Adipocyte (in vitro differentiated cells): ENCODE measurements around the gene RBMS1.

Experiments
- DNase-seq: peaks from one replicate; pipeline ENCODE4 v3.0.0-alpha.2; 2015; ENCODE audit warnings: low read depth
- H3K27me3 ChIP-seq: replicated peaks from 2 replicates; pipeline ENCODE4 v1.7.0; 2013; ENCODE audit warnings: mild to moderate bottlenecking, low read length, moderate library complexity; ENCODE audit not compliant: control insufficient read depth, insufficient read depth
- H3K36me3 ChIP-seq: 2 replicates; pipeline ENCODE4 v1.7.0; 2013; ENCODE audit warnings: low read length, mild to moderate bottlenecking, moderate library complexity; ENCODE audit not compliant: control insufficient read depth, insufficient read depth, severe bottlenecking
- H3K4me1 ChIP-seq: 2 replicates; pipeline ENCODE4 v1.7.0; 2013; ENCODE audit warnings: mild to moderate bottlenecking, low read length, moderate library complexity; ENCODE audit not compliant: control insufficient read depth, insufficient read depth
- H3K4me3 ChIP-seq: 2 replicates; pipeline ENCODE4 v1.7.0; 2013; ENCODE audit warnings: mild to moderate bottlenecking, low read length, moderate library complexity
- H3K9ac ChIP-seq: 2 replicates; pipeline ENCODE4 v1.7.0; 2013; ENCODE audit warnings: mild to moderate bottlenecking, low read length, moderate library complexity
- H3K9me3 ChIP-seq: 2 replicates; pipeline ENCODE4 v1.7.0; 2013; ENCODE audit warnings: mild to moderate bottlenecking, low read length, moderate library complexity; ENCODE audit not compliant: control insufficient read depth

Gene RBMS1

DNA sequence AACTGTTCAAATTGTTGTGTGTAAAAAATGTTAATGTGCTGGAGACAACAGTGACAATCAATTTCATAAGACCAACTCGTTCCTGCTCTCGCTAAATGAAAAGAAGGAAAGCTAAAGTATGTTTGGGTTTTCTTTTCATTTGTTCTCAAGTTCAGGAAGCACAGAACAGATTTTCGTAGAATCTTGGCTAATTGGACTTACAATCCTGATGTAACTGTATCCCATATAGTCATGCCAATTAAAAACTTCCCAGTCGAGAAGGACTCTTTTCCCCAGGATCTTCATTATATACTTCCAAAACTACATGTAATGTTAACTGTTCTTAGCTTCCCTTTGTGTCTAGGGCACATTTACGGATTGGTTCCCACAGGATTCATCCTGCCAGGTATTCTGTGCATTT lies 158.2 kb downstream of the RBMS1 start:
- Histone ChIP-seq H3K4me3 (no peak overlapping the region), H3K36me3 (no peaks in the 10 kb centered on the region), H3K9me3 (no peaks in the 10 kb centered on the region), H3K9ac (no peak overlapping the region), H3K27me3 (no peaks in the 10 kb centered on the region), H3K4me1 (peaks cover 51% of the 10 kb centered on the region)
- DNase-seq = no peak

DNA sequence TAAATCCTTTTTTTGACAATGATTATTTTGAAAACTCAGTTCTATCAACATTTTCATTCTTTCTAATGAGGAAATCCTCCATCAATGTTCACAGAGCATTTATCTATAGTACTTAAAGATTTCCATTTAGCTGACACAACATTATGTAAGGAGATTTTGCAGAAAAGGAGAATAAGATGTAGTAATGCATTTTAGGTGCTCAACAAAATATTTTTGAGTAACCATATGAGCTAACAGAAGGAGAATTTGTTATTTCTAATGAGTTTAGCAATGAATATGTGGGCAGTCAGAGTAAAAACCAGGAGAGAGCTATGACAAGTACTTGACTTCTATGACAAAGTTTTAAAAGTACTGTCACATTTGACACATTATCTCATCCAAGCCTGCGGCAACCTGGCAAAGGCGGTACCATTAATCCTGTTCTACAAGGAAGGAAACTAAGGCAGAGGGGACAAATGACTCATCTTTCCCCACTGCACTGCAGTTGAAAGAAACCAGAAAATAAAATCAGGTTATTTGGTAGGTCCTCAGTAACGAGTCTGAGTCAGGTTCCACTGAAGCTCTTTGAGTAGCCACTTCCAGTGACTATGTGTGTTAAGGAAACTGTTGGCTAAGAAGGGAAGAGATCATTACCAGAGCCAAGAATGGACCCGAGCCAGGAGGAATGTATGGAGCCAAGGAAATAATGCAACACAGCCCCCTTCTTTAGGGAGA lies 159.4 kb downstream of the RBMS1 start:
- H3K4me1 ChIP-seq = peaks cover 60% of the 10 kb centered on the region
- no peak overlapping the region for H3K9ac ChIP-seq
- H3K36me3 ChIP-seq = no peaks in the 10 kb centered on the region
- H3K27me3 ChIP-seq = no peaks in the 10 kb centered on the region
- DNase-seq = peak; percentile 52
- no peaks in the 10 kb centered on the region for H3K9me3 ChIP-seq
- H3K4me3 ChIP-seq = no peak overlapping the region

DNA sequence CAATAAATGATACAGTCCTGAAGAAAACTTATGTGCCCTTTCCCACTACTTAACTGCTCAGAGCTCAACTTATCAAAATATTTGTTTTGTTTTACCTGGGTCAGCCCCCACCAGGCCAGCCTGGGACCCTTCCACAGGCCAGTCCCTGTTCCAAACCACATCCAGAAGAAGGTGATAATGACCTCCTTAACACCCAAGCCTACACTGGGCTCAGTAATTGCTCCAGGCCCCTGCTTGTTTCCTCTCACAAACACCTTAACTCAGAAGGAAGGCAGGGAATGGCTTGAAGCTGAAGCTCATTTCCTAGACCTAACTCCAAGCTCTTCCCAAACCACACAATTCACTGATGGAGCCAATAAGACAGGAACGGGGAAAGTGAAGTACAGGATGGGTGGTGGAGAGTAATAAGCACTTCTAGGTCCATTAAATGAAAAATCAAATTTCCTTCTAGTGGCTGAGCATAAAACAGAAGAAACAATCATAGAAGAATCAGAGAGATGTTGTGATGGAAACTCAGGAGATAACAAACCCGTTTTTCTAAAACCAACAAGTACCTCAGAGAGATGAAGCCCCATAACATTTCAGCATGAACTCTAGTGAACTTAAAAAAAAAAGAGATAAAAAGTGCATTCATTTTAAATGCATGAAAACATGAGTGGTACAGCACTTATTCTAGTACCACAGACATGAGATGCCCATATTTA lies 160.1 kb downstream of the RBMS1 start:
- Histone ChIP-seq H3K9me3 (no peaks in the 10 kb centered on the region), H3K27me3 (no peaks in the 10 kb centered on the region), H3K9ac (no peak overlapping the region), H3K4me1 (peaks cover 60% of the 10 kb centered on the region), H3K36me3 (no peaks in the 10 kb centered on the region), H3K4me3 (no peak overlapping the region)
- DNase-seq = no peak

DNA sequence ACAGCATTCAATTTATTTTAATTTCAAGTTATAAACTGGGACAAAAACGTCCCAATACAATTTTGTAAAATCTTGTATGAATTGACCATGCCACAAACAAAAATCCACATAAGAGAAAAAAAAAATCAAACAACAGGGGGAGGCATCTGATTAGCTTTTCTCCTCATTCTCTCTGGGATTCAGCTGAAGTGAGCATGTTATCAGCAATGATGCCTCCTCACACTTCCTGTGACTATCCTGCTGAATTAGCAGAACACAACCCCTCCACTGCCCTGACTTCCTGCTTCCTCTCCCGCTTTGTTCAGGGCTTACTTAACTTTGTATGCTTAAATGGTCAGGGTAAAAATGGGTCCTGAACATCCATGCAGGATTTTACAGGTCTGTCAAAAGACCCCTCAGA lies 161.3 kb downstream of the RBMS1 start:
- no peaks in the 10 kb centered on the region for H3K36me3 ChIP-seq
- no peak overlapping the region for H3K9ac ChIP-seq
- H3K9me3 ChIP-seq = no peaks in the 10 kb centered on the region
- DNase-seq = no peak
- peaks cover 62% of the 10 kb centered on the region for H3K4me1 ChIP-seq
- H3K27me3 ChIP-seq = no peaks in the 10 kb centered on the region
- H3K4me3 ChIP-seq = no peak overlapping the region

DNA sequence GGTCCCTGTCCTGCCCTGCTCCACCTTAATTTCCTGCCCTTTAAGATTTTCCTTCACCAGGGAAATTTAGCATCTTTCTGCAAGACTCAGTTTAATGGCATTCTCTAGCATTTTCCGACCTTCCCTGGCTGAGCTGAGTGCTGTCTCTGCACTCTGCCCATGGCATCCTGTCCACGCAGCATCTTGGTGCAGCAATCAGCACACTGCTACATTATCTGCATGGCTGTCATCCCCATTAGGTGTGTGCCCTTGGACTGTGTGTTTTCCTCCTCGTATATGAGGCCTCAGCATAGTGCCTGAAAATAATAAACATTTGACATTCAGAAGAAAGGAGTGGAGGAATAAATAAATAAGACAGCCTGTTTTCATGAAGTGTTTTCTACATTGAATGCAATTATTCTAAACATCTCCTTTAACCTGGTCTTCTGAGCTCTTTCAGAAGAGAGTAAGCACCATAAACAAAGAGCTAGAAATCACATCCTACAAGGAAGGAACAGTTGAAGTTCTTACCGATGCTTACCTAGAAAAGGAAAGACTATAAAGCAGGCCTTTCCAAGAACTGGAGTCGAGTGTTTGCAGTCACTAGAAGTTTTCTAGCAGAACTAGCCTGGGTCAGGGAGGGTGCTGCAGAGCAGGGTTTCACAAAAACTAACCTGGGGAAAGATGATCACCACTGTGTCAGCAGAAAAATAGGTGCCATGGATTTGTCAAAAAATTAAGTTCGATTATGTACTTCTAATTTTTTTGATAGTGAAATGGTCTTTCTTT lies 162.2 kb downstream of the RBMS1 start:
- no peak for DNase-seq
- Histone ChIP-seq H3K27me3 (no peaks in the 10 kb centered on the region), H3K36me3 (no peaks in the 10 kb centered on the region), H3K9ac (no peak overlapping the region), H3K4me3 (no peak overlapping the region), H3K9me3 (no peaks in the 10 kb centered on the region), H3K4me1 (peaks cover 65% of the 10 kb centered on the region)

DNA sequence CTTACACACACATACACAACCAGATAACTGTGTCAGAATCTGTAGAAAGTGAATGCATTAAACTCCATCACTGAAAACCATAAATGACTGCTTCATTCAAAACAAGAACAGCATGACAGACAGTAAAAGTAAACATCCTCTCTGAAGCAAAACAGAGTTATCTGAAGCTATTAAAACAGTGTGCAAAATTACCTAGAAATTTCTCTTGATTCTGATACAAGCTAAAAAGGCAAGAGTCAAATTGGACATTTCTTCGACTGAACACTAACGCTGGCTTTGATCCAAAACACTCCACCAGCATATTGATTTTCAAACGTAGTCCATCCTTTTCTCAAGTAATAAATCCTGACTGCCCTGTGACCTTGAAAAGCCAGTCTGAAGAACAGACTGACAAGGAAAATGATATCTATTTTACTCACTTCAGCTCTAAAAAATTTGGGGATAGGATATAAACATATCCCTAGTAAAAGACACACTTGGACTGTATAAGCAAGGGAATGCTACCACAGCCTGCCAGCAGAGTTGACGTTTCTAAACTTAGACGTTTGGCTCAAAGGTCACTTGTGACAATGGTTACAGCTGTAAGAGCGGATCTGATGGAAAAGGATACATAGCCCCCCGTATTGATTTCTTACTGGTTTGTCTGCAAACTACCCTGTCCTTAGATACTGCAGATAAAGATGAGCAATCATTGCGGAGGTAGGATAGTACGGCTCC lies 164.6 kb downstream of the RBMS1 start:
- Histone ChIP-seq H3K9me3 (no peaks in the 10 kb centered on the region), H3K4me3 (no peak overlapping the region), H3K27me3 (no peaks in the 10 kb centered on the region), H3K4me1 (peaks cover 61% of the 10 kb centered on the region), H3K9ac (no peak overlapping the region), H3K36me3 (no peaks in the 10 kb centered on the region)
- no peak for DNase-seq

DNA sequence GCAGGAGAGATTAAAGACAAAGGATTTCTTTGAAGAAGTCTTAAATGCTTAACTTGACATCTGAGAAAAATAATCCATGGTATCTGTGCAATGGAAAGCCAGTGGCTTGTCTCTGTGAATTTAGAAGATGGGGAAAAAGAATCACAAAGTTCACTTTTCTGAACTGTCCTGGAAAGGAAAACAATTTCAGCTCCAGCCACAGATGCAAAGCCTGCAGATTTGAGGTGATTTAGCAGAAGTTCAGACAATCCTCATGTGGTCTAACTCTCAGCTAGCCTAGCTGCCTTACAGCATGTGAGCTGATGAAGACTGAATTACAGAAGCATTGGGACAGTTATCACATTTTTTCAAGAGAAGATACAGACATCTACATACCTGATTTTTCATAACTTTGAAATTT lies 166.8 kb downstream of the RBMS1 start:
- H3K27me3 ChIP-seq = no peaks in the 10 kb centered on the region
- H3K9ac ChIP-seq = no peak overlapping the region
- peaks cover 49% of the 10 kb centered on the region for H3K4me1 ChIP-seq
- DNase-seq = no peak
- H3K9me3 ChIP-seq = no peaks in the 10 kb centered on the region
- H3K4me3 ChIP-seq = no peak overlapping the region
- no peaks in the 10 kb centered on the region for H3K36me3 ChIP-seq

DNA sequence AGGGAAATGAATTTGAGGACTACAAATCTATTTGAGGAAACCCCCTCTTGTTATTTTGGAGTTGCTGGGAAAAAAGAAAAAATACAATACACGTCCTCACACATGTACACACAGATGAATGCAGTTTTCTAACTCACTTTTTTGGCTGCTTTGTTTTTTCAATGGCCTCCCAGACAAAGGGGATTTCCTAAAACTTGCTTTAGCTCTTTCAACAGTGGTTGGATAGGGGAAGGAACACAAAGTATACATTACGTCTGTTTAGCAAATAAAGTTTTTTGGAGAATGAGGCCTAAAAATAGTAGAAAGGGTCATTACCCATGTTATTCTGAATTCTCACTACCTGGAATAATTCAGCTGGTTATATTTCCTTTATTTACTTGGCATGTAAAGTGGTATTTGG lies 168.2 kb downstream of the RBMS1 start:
- Histone ChIP-seq H3K9me3 (no peaks in the 10 kb centered on the region), H3K27me3 (no peaks in the 10 kb centered on the region), H3K4me1 (peaks cover 49% of the 10 kb centered on the region), H3K9ac (no peak overlapping the region), H3K36me3 (no peaks in the 10 kb centered on the region), H3K4me3 (no peak overlapping the region)
- DNase-seq = no peak

DNA sequence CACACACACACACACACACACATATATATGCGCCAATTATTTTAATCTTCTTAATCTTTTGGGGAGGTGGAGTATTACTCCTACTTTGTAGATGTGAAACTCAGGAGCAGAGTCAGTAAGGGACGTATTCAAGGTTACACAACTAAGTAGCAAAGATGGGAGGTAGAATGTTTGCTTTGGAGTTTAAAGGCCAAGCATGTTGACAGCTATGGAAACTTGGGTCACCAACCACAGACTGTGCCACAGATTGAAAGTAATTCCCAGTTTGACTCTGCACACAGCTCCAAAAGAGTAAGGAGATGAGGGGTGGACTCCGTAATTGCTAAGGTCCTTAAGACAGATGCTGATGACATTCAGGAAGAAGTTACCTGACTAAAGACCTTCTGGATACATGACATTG lies 168.7 kb downstream of the RBMS1 start:
- Histone ChIP-seq H3K36me3 (no peaks in the 10 kb centered on the region), H3K4me1 (peaks cover 48% of the 10 kb centered on the region), H3K9me3 (no peaks in the 10 kb centered on the region), H3K27me3 (no peaks in the 10 kb centered on the region), H3K4me3 (no peak overlapping the region), H3K9ac (no peak overlapping the region)
- DNase-seq = no peak

DNA sequence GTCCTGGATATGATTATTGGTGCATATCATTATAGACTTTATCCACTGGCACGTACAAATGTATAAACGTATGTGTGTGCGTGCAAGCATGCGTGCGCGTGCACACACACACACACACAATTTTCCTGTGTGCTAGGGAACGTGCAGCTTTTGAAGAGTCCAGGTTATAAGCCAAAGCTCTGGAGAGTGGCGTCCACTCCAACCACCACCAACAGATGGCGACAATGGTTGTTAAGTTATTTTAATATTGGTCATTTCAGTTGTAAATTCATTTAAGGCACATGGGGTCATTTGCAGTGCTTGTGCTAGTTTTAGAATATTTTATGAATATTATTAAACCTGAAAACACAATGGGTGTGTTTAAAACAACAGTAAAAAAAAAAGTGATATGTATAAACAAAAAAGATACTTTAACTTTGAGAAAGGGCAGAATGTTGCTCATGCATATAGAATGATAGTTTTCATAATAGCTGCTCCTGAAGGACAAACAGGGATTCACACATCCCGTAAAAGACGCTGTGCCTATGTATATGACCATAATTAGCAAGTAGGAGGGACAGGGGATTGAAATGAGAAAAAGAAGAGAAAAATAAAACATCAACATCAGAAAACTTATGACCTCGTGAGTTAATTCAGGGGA lies 169.3 kb downstream of the RBMS1 start:
- no peaks in the 10 kb centered on the region for H3K36me3 ChIP-seq
- no peak overlapping the region for H3K9ac ChIP-seq
- no peaks in the 10 kb centered on the region for H3K9me3 ChIP-seq
- H3K4me3 ChIP-seq = no peak overlapping the region
- DNase-seq = peak; percentile 72
- no peaks in the 10 kb centered on the region for H3K27me3 ChIP-seq
- peaks cover 41% of the 10 kb centered on the region for H3K4me1 ChIP-seq
